Measurements from ENCODE around the gene KCNJ6. TPM values are rescaled to one million over a fixed set of nuclear protein-coding genes. Genes with fewer than 3 reads are reported as not detected.

Gene KCNJ6, protein sequence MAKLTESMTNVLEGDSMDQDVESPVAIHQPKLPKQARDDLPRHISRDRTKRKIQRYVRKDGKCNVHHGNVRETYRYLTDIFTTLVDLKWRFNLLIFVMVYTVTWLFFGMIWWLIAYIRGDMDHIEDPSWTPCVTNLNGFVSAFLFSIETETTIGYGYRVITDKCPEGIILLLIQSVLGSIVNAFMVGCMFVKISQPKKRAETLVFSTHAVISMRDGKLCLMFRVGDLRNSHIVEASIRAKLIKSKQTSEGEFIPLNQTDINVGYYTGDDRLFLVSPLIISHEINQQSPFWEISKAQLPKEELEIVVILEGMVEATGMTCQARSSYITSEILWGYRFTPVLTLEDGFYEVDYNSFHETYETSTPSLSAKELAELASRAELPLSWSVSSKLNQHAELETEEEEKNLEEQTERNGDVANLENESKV
- not detected in 2 replicates for total RNA-seq (2013; cell fraction: nucleolus; rRNA removed)
- total RNA-seq (2014; rRNA removed) (not detected in 2 replicates), total RNA-seq (2014; rRNA removed; fragmentation: Illumina TruSeq; extraction: Trizol) (not detected in 2 replicates), total RNA-seq (2021) (not detected in 2 replicates), polyA plus RNA-seq (2011; rRNA removed) (under 0.01 and 0.03 TPM in 2 replicates), polyA plus RNA-seq (2014; fragmentation: Illumina TruSeq; extraction: Trizol) (not detected in 2 replicates), polyA plus RNA-seq (2014; fragmentation: Nextera tagmentation; extraction: Ambion mirVana) (not detected), polyA plus RNA-seq (2014; rRNA removed) (not detected in 2 replicates), polyA plus RNA-seq (2016; fragmentation: Nextera tagmentation; extraction: Ambion mirVana) (under 1 TPM; 0.04 to 0.07 TPM), polyA minus RNA-seq (2011; rRNA and poly(A)+ RNA removed) (under 0.01 TPM in 1 of 2 replicates, not detected in the other), Bru-seq, nascent RNA (percentile 3 among the genes with signal in this experiment), BruChase-seq, experiment 1, labeled RNA remaining after a 6-hour chase (not detected), BruChase-seq, experiment 2, labeled RNA remaining after a 2-hour chase (percentile 0 among the genes with signal in this experiment)
- polyA plus RNA-seq (2011; ENCODE audit: low read depth), result not detected
- not detected in 2 replicates for polyA plus RNA-seq (2011; cell fraction: cytosol; rRNA removed)
- polyA plus RNA-seq (2011; cell fraction: nucleus; rRNA removed), result under 0.01 and 0.01 TPM in 2 replicates
- polyA plus RNA-seq (2012), result 0.01 TPM in 1 of 2 replicates, not detected in the other
- not detected in 2 replicates for polyA minus RNA-seq (2011; cell fraction: cytosol; rRNA and poly(A)+ RNA removed)
- polyA minus RNA-seq (2011; cell fraction: nucleus; rRNA and poly(A)+ RNA removed), result under 0.01 TPM in 1 of 2 replicates, not detected in the other
- long read RNA-seq, experiment 1, result 0 reads
- long read RNA-seq, experiment 2, result 0 reads

DNA sequence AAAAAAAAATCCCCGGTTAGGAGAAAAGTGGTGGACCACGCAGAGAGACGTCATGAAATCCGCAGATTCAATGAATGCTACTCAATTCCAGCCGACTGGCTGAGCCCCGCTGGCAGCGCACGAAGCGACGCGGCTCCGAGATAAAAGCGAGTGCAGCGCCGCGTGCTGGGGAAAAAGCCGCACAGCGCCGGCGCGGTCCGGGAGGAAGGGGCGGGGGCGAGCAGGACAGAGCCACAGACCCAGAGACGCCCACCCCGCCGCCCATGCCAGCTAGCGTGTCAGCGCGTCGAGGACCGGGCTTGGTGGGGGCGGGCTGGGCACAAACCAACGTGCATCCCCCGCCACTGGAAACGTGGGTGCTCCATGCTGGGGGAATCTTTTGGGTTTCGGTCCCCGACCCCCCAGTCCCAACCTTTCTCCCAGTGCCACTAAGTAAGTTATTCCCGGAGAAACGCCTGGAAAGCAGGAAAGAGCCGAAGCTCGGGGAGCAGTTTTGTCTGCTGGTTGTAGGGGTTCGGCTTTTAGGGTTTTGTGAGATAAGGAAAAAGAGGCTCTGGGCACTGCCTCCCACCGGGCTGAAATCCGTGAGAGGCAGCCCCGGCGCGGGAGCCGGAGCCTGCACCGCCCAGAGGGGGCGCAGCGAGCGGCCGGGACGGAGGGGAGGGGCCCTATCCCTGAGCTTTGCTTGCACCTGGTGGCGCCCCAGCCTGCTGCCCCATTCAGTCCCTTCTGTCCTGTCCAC, at the start of gene KCNJ6:
KCNJ6 (minus strand) TSS at position 148 of the 742 bp plus-strand sequence. CDS start 75,775 bp downstream, outside the sequence.
- POLR2A ChIA-PET, result no interaction called here
- Histone ChIP-seq H3K36me3 (ENCODE audit: control insufficient read depth in 2 of 2, insufficient read depth in 2 of 2, low read length in 1 of 2) (no peaks in the 10 kb centered on the region), H4K20me1 (ENCODE audit: control insufficient read depth, insufficient read depth) (no peaks in the 10 kb centered on the region), H3K4me3 (no peak within 1 kb of the TSS), H3K9ac (ENCODE audit: control insufficient read depth, insufficient read depth, low read length) (no peak within 1 kb of the TSS), H3K4me2 (ENCODE audit: control insufficient read depth, insufficient read depth) (no peak within 1 kb of the TSS), H2AFZ (ENCODE audit: control insufficient read depth, low read depth, low read length) (no peak within 1 kb of the TSS), H3K27me3 (replicated peaks in 1 of 2; ENCODE audit: control insufficient read depth in 2 of 2, insufficient read depth in 2 of 2, low read length in 1 of 2) (no peaks in the 10 kb centered on the region; a peak in 1 of 4 replicates), H3K4me1 (ENCODE audit: control insufficient read depth, insufficient read depth, low read length) (no peaks in the 10 kb centered on the region), H3K79me2 (ENCODE audit: control insufficient read depth, insufficient read depth, low read length) (no peaks in the 10 kb centered on the region), H3K27ac (ENCODE audit: control insufficient read depth, insufficient read depth) (no peak within 1 kb of the TSS), H3K9me3 (replicated peaks; ENCODE audit: control insufficient read depth, insufficient read depth, low read length) (no peaks in the 10 kb centered on the region)
- RAD21 ChIA-PET (ENCODE audit: unreplicated experiment), result no interaction called here
- BruUV-seq (replicated peaks), result no TSS peak
- in situ Hi-C loops (cut with MboI) (no loop called here), intact Hi-C loops (cut with micrococcal nuclease; ENCODE audit: unreplicated experiment) (no loop called here)
- DNase-seq (ENCODE audit: low read depth, low spot score) (no peak), ATAC-seq (no peak), FAIRE-seq (no peak)
- SMC1A ChIA-PET (ENCODE audit: uncharacterized antibody, unreplicated experiment), result no interaction called here
- WGBS (ENCODE audit: insufficient coverage, insufficient replicate concordance, low lambda C conversion rate, missing lambda C conversion rate), result 12% methylated on average over 53 of the region's 56 CpGs
- no peak for TF ChIP-seq NFIC (IDR thresholded peaks at IDR 0.05; ENCODE audit: low read depth, low read length)
- TF ChIP-seq SMC3 (IDR thresholded peaks at IDR 0.05; ENCODE audit: borderline replicate concordance, low read length), result 0 out of 2 replicates have a peak, but pooled peaks have one; percentile 7
- CTCF ChIA-PET, result no interaction called here

All from GM12878 (cell line).